ENCODE measurements around the gene P2RX4. TPM values are rescaled to one million over a fixed set of nuclear protein-coding genes. Genes with fewer than 3 reads are reported as not detected.

P2RX4 gene
- total and polyA plus RNA-seq, 2 of the 8 experiments (the other 6 are each of a cell fraction or from before 2014, with no cell fraction given): 9.5 to 12.2 TPM

DNA sequence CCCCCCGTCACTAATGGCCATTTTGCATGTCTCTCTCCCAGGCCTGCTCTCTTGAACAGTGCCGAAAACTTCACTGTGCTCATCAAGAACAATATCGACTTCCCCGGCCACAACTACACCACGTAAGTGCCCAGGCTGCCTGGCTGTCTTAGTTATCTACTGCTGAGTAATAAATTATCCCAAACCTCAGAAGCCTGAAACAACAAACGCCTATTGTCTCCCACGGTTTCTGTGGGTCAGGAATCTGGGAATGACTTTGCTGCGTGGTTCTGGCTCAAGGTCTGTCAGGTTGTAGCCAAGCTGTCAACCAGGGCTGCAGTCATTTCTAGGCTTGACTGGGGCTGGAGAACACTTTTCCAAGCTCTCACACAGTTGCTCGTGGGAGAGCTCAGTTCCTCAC is 44.6 kb upstream of the P2RX4 start:
- no peak overlapping the region for H2BK5ac ChIP-seq (ENCODE audit: low read depth, low read length)
- H3K9me3 ChIP-seq (ENCODE audit: insufficient read depth in 2 of 2, low read depth in 1 of 2, low read length in 1 of 2): no peaks in the 10 kb centered on the region
- DNase-seq (ENCODE audit: low read depth in 1 of 2, low spot score in 2 of 2) (no peak), FAIRE-seq (no peak)
- H3K36me3 ChIP-seq (ENCODE audit: control insufficient read depth in 2 of 4, insufficient read depth in 4 of 4, low read length in 3 of 4): no peaks in the 10 kb centered on the region
- no peak overlapping the region for H3K4me2 ChIP-seq (ENCODE audit: insufficient read depth in 1 of 2, low read depth in 2 of 2, low read length in 2 of 2)
- H3K18ac ChIP-seq (ENCODE audit: extremely low read depth, low read length): no peak overlapping the region
- no peak overlapping the region for H4K5ac ChIP-seq (ENCODE audit: insufficient read length, low read depth, low read length)
- peak overlapping the region; percentile 89; the same call in 1 of the 2 replicates for H4K8ac ChIP-seq (ENCODE audit: extremely low read depth, insufficient read depth, low read length)
- no peak overlapping the region for H3K4ac ChIP-seq (replicated peaks; ENCODE audit: insufficient read length, low read depth, low read length)
- H2AFZ ChIP-seq (ENCODE audit: low read length): no peak overlapping the region
- H3K4me3 ChIP-seq (ENCODE audit: extremely low read depth in 1 of 4, insufficient read depth in 2 of 4, low read depth in 3 of 4, low read length in 4 of 4): no peak overlapping the region
- H3K9ac ChIP-seq (replicated peaks in 1 of 4; ENCODE audit: extremely low read depth in 1 of 4, low read depth in 3 of 4, low read length in 3 of 4): no peak overlapping the region
- no peak overlapping the region for H3K14ac ChIP-seq (ENCODE audit: insufficient read length)
- WGBS, 2 experiments (ENCODE audit: extremely low coverage in 1 of 2, insufficient coverage in 1 of 2, insufficient read length in 1 of 2, insufficient replicate concordance in 2 of 2, low coverage in 1 of 2, low lambda C conversion rate in 2 of 2, missing lambda C conversion rate in 1 of 2): 84% methylated on average over 9 of the region's 9 CpGs; no CpG with 5 or more reads in 1 of the 2 experiments
- POLR2A ChIA-PET (ENCODE audit: partially characterized antibody): no interaction called here
- H3K27ac ChIP-seq (ENCODE audit: low read depth, low read length): no peak overlapping the region
- TF ChIP-seq POU5F1 (IDR thresholded peaks at IDR 0.05; ENCODE audit: low read depth, low read length) (no peak), SIRT6 (IDR thresholded peaks at IDR 0.05; ENCODE audit: low read length) (no peak), HDAC6 (IDR thresholded peaks at IDR 0.05; ENCODE audit: low read depth, low read length) (no peak), RBBP5 (IDR thresholded peaks at IDR 0.05; ENCODE audit: borderline replicate concordance, low read depth, low read length) (no peak), POLR2AphosphoS5 (IDR thresholded peaks at IDR 0.05; ENCODE audit: low read depth, low read length) (no peak), HDAC2 (IDR thresholded peaks at IDR 0.05; ENCODE audit: borderline replicate concordance in 1 of 2, low read depth in 2 of 2, low read length in 2 of 2) (no peak), NRF1 (IDR thresholded peaks at IDR 0.05; ENCODE audit: low read depth, low read length) (no peak), JUN (IDR thresholded peaks at IDR 0.05; ENCODE audit: low read depth, low read length) (no peak), SP2 (IDR thresholded peaks at IDR 0.05; ENCODE audit: low read length) (no peak), KDM4A (IDR thresholded peaks at IDR 0.05; ENCODE audit: low read depth, low read length, severe bottlenecking) (no peak), CBX5 (IDR thresholded peaks at IDR 0.05; ENCODE audit: low read depth, low read length) (no peak)
- TF ChIP-seq, protein P1, sequence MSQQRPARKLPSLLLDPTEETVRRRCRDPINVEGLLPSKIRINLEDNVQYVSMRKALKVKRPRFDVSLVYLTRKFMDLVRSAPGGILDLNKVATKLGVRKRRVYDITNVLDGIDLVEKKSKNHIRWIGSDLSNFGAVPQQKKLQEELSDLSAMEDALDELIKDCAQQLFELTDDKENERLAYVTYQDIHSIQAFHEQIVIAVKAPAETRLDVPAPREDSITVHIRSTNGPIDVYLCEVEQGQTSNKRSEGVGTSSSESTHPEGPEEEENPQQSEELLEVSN (IDR thresholded peaks at IDR 0.05): no peak
- no peaks in the 10 kb centered on the region for H3K23me2 ChIP-seq (ENCODE audit: low read depth, low read length)
- no peaks in the 10 kb centered on the region for H4K20me1 ChIP-seq (replicated peaks in 1 of 2; ENCODE audit: control insufficient read depth in 1 of 2, insufficient read depth in 2 of 2, low read length in 2 of 2)
- H2BK12ac ChIP-seq (ENCODE audit: low read depth, low read length): no peak overlapping the region
- H4K91ac ChIP-seq (replicated peaks; ENCODE audit: insufficient read length, low read length): no peak overlapping the region
- H3K56ac ChIP-seq (replicated peaks; ENCODE audit: insufficient read length, low read depth, low read length): no peak overlapping the region
- no peak overlapping the region for H2BK20ac ChIP-seq (ENCODE audit: low read length)
- H2AK5ac ChIP-seq (ENCODE audit: low read depth, low read length): no peak overlapping the region
- no peaks in the 10 kb centered on the region for H3K79me2 ChIP-seq (ENCODE audit: control insufficient read depth in 1 of 2, insufficient read depth in 2 of 2, low read length in 2 of 2)
- H3K4me1 ChIP-seq (replicated peaks in 1 of 4; ENCODE audit: control insufficient read depth in 3 of 4, insufficient read depth in 4 of 4, low read length in 3 of 4): no peaks in the 10 kb centered on the region
- H3K23ac ChIP-seq (ENCODE audit: insufficient read length): no peak overlapping the region
- no peaks in the 10 kb centered on the region for H3K79me1 ChIP-seq (ENCODE audit: low read depth, low read length)
- CTCF ChIA-PET (ENCODE audit: partially characterized antibody): interaction anchor here (0.6 to 1.1 kb wide), 2 partner anchors 14 to 187 kb away, joined by 3 read pairs; partner anchors contain the start of gene HNF1A
- no peaks in the 10 kb centered on the region for H3K27me3 ChIP-seq (replicated peaks in 1 of 4; ENCODE audit: control insufficient read depth in 3 of 4, extremely low read depth in 1 of 4, insufficient read depth in 3 of 4, low read length in 3 of 4)
- H2BK120ac ChIP-seq (replicated peaks; ENCODE audit: low read depth, low read length): no peak overlapping the region
- H2BK15ac ChIP-seq (ENCODE audit: low read length): no peak overlapping the region
